ENCODE measurements around the gene NTN1.

DNA sequence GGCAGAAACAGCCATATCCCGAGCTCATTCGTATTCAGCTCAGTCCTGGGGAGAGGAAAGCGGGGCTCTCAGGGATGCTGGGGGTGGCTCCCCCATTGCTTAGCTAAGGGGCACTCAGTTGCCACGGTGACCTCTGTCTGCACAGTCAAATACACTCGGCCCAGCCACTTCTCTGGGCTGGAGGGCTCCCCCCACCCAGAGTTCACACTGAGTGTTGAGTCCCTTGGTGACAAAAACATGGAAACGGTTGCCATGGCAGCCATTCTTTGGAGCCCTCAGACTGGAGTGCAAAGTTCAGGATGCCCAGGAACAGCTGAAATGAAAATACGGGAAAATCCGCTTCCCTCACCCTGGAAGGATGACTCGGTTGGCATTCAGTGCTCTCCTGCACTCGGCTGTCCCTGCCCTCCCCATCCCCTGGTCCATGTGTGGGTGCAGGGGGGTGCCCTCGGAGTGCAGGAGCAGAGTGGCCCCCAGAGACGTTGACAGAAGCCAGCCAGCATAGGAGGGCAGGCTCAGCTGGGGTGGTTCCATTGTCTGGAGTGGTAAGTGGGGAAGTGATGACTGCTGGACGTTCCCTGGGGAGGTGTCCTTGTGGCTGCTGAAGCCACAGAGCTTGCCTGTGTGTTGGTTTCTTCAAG, 216.5 kb downstream of the NTN1 start:
- TF ChIP-seq, protein P1, sequence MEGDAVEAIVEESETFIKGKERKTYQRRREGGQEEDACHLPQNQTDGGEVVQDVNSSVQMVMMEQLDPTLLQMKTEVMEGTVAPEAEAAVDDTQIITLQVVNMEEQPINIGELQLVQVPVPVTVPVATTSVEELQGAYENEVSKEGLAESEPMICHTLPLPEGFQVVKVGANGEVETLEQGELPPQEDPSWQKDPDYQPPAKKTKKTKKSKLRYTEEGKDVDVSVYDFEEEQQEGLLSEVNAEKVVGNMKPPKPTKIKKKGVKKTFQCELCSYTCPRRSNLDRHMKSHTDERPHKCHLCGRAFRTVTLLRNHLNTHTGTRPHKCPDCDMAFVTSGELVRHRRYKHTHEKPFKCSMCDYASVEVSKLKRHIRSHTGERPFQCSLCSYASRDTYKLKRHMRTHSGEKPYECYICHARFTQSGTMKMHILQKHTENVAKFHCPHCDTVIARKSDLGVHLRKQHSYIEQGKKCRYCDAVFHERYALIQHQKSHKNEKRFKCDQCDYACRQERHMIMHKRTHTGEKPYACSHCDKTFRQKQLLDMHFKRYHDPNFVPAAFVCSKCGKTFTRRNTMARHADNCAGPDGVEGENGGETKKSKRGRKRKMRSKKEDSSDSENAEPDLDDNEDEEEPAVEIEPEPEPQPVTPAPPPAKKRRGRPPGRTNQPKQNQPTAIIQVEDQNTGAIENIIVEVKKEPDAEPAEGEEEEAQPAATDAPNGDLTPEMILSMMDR (IDR thresholded peaks at IDR 0.05), result no peak
- TF ChIP-seq POLR2A (IDR thresholded peaks at IDR 0.05), result no peak
- no peak for TF ChIP-seq POLR2AphosphoS5 (IDR thresholded peaks at IDR 0.05)
- no peak for TF ChIP-seq EP300 (IDR thresholded peaks at IDR 0.05; ENCODE audit: low read depth)
